ENCODE data around the gene IPO11.

DNA sequence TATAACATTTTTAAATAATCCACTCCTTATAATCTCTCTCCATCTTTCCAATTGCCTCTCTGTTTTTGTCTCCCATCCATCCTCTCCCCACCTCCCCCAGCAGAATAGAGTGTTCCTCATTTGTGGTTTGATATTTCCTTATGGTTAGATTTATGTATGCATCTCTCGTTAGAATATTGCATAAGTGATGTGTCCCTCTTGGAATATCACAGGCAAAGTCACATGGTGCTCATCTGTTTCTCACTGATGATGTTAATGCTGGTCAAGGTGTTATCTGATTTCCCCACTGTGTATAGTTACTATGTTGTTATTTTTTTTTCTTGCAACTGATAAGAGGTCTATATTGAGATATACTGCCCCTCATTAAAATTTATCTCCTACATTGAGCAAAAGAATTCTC, 162.9 kb downstream of the IPO11 start:
- TF ChIP-seq, protein P1, sequence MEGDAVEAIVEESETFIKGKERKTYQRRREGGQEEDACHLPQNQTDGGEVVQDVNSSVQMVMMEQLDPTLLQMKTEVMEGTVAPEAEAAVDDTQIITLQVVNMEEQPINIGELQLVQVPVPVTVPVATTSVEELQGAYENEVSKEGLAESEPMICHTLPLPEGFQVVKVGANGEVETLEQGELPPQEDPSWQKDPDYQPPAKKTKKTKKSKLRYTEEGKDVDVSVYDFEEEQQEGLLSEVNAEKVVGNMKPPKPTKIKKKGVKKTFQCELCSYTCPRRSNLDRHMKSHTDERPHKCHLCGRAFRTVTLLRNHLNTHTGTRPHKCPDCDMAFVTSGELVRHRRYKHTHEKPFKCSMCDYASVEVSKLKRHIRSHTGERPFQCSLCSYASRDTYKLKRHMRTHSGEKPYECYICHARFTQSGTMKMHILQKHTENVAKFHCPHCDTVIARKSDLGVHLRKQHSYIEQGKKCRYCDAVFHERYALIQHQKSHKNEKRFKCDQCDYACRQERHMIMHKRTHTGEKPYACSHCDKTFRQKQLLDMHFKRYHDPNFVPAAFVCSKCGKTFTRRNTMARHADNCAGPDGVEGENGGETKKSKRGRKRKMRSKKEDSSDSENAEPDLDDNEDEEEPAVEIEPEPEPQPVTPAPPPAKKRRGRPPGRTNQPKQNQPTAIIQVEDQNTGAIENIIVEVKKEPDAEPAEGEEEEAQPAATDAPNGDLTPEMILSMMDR (conservative IDR thresholded peaks at IDR 0.05; ENCODE audit: low read depth in 2 of 2) = no peak
- TF ChIP-seq ZNF114 (CRISPR knock-in tag; IDR thresholded peaks at IDR 0.05) = no peak
- no peak for TF ChIP-seq REST (IDR thresholded peaks at IDR 0.05; ENCODE audit: unreplicated experiment)
- no peak for TF ChIP-seq EZH2 (IDR thresholded peaks at IDR 0.05; ENCODE audit: low read depth, unreplicated experiment)
- no peak for TF ChIP-seq POLR2AphosphoS5 (IDR thresholded peaks at IDR 0.05; ENCODE audit: low read depth)
- TF ChIP-seq STAT1 (IDR thresholded peaks at IDR 0.05; ENCODE audit: unreplicated experiment) = no peak
- TF ChIP-seq EZH2phosphoT487 (IDR thresholded peaks at IDR 0.05; ENCODE audit: unreplicated experiment) = no peak

Measured in GM23338 (cell line).